ENCODE data around the gene COL24A1. TPM values are rescaled to one million over a fixed set of nuclear protein-coding genes. Genes with fewer than 3 reads are reported as not detected.

COL24A1 gene
- total and polyA plus RNA-seq, 3 donors from 2014 or later: 0.75 to 2.4 (median 1.8) TPM

- intact Hi-C loops (cut with DNase I; ENCODE audit: low total_unique reads): no loop called here
These were observed 393.8 kb downstream of the COL24A1 start for GRCh38 chr1:85762804-85763203.

GRCh38 chr1:85756864-85757263 lies 399.7 kb downstream of the COL24A1 start:
- Histone ChIP-seq H3K9me3 (no peaks in the 10 kb centered on the region), H3K4me3 (no peak overlapping the region), H3K27me3 (no peaks in the 10 kb centered on the region), H3K4me1 (no peaks in the 10 kb centered on the region), H3K27ac (no peak overlapping the region), H3K36me3 (ENCODE audit: low read depth, missing control alignments) (no peaks in the 10 kb centered on the region)
- intact Hi-C loops (cut with DNase I; ENCODE audit: low total_unique reads): no loop called here
- TF ChIP-seq POLR2A (IDR thresholded peaks at IDR 0.05): no peak
- TF ChIP-seq, protein P1, sequence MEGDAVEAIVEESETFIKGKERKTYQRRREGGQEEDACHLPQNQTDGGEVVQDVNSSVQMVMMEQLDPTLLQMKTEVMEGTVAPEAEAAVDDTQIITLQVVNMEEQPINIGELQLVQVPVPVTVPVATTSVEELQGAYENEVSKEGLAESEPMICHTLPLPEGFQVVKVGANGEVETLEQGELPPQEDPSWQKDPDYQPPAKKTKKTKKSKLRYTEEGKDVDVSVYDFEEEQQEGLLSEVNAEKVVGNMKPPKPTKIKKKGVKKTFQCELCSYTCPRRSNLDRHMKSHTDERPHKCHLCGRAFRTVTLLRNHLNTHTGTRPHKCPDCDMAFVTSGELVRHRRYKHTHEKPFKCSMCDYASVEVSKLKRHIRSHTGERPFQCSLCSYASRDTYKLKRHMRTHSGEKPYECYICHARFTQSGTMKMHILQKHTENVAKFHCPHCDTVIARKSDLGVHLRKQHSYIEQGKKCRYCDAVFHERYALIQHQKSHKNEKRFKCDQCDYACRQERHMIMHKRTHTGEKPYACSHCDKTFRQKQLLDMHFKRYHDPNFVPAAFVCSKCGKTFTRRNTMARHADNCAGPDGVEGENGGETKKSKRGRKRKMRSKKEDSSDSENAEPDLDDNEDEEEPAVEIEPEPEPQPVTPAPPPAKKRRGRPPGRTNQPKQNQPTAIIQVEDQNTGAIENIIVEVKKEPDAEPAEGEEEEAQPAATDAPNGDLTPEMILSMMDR (IDR thresholded peaks at IDR 0.05): no peak
- WGBS, 2 donors: 84 to 89% methylated on average over 5 of the region's 5 CpGs
- DNase-seq: no peak

More at GRCh38 chr1:85762804-85763203, 393.8 kb downstream of the COL24A1 start:
- no peak for DNase-seq
- TF ChIP-seq POLR2A (IDR thresholded peaks at IDR 0.05): no peak
- no peaks in the 10 kb centered on the region for H3K9me3 ChIP-seq
- H3K4me1 ChIP-seq: no peaks in the 10 kb centered on the region
- WGBS, 2 donors: 83 to 96% methylated on average over 1 of the region's 1 CpG
- H3K27me3 ChIP-seq: no peaks in the 10 kb centered on the region
- H3K27ac ChIP-seq: no peak overlapping the region
- no peak overlapping the region for H3K4me3 ChIP-seq
- H3K36me3 ChIP-seq (ENCODE audit: low read depth, missing control alignments): no peaks in the 10 kb centered on the region

DNA sequence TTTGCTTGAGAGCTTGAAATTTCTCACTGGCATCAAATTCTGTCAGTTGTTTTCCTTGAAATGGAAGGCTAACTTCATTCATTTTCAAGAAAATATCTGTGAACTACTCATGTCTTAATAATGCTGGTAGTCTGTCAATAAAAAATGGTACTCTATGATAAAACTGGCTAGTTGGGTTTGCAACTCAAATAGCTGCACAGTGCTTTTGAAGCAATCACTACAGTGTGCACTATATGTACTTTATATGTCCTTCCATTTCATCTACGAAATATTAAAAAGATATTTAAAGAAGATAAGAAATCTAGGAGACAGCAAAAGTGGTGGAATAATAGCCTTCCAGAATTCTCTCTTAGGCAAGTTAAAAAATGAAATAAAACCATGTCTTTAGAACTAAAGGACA lies 408.5 kb downstream of the COL24A1 start:
- WGBS, 2 donors: 0% methylated on average over 1 of the region's 1 CpG
- TF ChIP-seq, protein P1 (IDR thresholded peaks at IDR 0.05): no peak
- no peak for TF ChIP-seq POLR2A (IDR thresholded peaks at IDR 0.05)

DNA sequence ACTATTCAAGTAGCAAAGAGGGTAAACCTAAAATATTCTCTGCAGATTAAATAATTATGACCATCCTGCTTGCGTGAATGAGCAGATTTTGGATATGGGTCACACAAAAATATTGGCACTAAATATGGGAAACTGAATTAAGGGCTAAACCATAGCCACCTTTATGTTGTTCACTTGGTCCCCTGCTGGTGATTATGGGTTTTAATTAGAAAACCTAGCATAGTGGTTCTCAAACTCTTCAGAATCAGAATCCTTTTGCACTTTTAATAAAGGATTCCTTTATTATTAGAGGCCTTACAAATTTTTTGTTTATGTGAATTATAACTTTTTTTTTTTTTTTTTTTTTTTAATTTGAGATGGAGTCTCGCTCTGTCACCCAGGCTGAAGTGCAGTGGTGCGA lies 409.8 kb downstream of the COL24A1 start:
- no peak overlapping the region for H3K4me3 ChIP-seq
- H3K4me1 ChIP-seq: no peaks in the 10 kb centered on the region
- no peaks in the 10 kb centered on the region for H3K27me3 ChIP-seq
- H3K36me3 ChIP-seq (ENCODE audit: low read depth, missing control alignments): no peaks in the 10 kb centered on the region
- TF ChIP-seq POLR2A (IDR thresholded peaks at IDR 0.05): no peak
- TF ChIP-seq, protein P1 (IDR thresholded peaks at IDR 0.05): no peak
- no peaks in the 10 kb centered on the region for H3K9me3 ChIP-seq
- intact Hi-C loops (cut with DNase I; ENCODE audit: low total_unique reads): no loop called here
- no peak overlapping the region for H3K27ac ChIP-seq
- no peak for DNase-seq
- 95 to 98% methylated on average over 3 of the region's 3 CpGs for WGBS, 2 donors

More for the DNA sequence above, 408.5 kb downstream of the COL24A1 start:
- H3K27me3 ChIP-seq: no peaks in the 10 kb centered on the region
- DNase-seq: no peak
- no peak overlapping the region for H3K27ac ChIP-seq
- H3K4me1 ChIP-seq: no peaks in the 10 kb centered on the region
- intact Hi-C loops (cut with DNase I; ENCODE audit: low total_unique reads): no loop called here
- no peaks in the 10 kb centered on the region for H3K36me3 ChIP-seq (ENCODE audit: low read depth, missing control alignments)
- no peaks in the 10 kb centered on the region for H3K9me3 ChIP-seq
- no peak overlapping the region for H3K4me3 ChIP-seq

- no peak for DNase-seq
- Histone ChIP-seq H3K4me3 (no peak overlapping the region), H3K27me3 (no peaks in the 10 kb centered on the region), H3K9me3 (no peaks in the 10 kb centered on the region), H3K4me1 (no peaks in the 10 kb centered on the region), H3K27ac (no peak overlapping the region), H3K36me3 (ENCODE audit: low read depth, missing control alignments) (no peaks in the 10 kb centered on the region)
- intact Hi-C loops (cut with DNase I; ENCODE audit: low total_unique reads): no loop called here
- 88 to 89% methylated on average over 3 of the region's 3 CpGs for WGBS, 2 donors
- TF ChIP-seq POLR2A (IDR thresholded peaks at IDR 0.05): no peak
- TF ChIP-seq, protein P1 (IDR thresholded peaks at IDR 0.05): no peak
These were observed 412.8 kb downstream of the COL24A1 start for GRCh38 chr1:85743814-85744213.
